ENCODE data around the gene IRGQ.

Gene IRGQ

DNA sequence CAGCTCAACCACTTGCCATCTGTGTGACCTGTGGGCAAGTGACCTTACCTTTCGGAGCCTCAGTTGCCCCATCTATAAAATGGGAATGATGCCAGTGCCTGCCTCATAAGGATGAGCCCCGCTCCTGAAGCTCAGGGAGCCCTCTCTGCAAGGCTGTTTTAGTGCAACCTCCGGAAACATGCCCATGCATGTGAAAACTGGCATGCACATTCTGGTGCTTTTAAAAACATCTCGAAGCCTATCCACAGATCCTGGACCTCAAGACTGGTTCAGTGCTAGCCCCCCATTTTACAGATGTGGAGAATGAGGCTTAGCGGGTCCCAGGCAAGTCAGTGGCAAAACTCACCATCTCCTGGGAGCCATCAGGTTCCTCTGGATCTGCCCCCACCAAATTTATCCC, 38.1 kb upstream of the IRGQ start:
- TF ChIP-seq, protein P1, sequence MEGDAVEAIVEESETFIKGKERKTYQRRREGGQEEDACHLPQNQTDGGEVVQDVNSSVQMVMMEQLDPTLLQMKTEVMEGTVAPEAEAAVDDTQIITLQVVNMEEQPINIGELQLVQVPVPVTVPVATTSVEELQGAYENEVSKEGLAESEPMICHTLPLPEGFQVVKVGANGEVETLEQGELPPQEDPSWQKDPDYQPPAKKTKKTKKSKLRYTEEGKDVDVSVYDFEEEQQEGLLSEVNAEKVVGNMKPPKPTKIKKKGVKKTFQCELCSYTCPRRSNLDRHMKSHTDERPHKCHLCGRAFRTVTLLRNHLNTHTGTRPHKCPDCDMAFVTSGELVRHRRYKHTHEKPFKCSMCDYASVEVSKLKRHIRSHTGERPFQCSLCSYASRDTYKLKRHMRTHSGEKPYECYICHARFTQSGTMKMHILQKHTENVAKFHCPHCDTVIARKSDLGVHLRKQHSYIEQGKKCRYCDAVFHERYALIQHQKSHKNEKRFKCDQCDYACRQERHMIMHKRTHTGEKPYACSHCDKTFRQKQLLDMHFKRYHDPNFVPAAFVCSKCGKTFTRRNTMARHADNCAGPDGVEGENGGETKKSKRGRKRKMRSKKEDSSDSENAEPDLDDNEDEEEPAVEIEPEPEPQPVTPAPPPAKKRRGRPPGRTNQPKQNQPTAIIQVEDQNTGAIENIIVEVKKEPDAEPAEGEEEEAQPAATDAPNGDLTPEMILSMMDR (conservative IDR thresholded peaks at IDR 0.05; ENCODE audit: low read length): no peak
- no peak overlapping the region for H3K4me3 ChIP-seq (ENCODE audit: low read length)
- DNase-seq (ENCODE audit: low read depth): no peak

DNA sequence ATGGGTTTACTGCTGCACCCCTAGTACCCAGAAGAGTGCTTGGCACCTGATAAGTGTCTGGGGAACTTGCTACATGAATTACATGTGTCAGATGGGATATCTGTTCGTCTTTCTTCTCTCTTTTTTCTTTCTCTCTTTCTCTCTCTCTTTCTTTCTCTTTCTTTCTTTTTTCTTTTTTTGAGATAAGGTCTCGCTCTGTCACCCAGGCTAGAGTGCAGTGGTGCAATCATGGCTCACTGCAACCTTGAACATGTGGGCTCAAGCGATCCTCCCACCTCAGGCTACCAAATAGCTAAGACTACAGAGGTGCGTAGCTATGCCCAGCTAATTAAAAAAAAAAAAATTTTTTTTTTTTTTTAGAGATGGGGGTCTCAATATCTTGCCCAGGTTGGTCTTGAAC, 37.6 kb upstream of the IRGQ start:
- DNase-seq (ENCODE audit: low read depth): no peak
- TF ChIP-seq, protein P1 (conservative IDR thresholded peaks at IDR 0.05; ENCODE audit: low read length): no peak
- no peak overlapping the region for H3K4me3 ChIP-seq (ENCODE audit: low read length)

DNA sequence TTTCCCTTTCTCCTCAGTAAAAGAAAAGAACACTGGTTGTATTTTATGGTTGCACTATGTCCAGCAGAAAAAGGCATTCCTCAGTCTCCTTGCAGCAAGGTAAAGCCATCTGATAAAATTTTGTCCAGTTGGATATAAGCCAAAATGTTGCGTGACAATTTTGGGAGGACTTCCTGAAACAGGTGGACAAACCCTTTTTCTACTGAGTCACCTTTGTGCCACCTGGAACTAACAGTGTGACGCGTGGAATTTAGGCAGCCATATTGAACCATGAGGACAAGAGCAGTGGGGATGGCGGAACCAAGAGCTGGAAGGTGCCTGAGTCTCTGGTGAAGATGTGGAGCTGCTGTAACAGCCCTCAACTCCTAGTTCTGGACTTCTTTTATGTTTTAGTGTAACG, 35.6 kb upstream of the IRGQ start:
- H3K4me3 ChIP-seq (ENCODE audit: low read length): no peak overlapping the region
- no peak for DNase-seq (ENCODE audit: low read depth)
- TF ChIP-seq, protein P1 (conservative IDR thresholded peaks at IDR 0.05; ENCODE audit: low read length): no peak

- no peak for DNase-seq (ENCODE audit: low read depth)
- H3K4me3 ChIP-seq (ENCODE audit: low read length): no peak overlapping the region
- TF ChIP-seq, protein P1 (conservative IDR thresholded peaks at IDR 0.05; ENCODE audit: low read length): no peak
Measured at GRCh38 chr19:43628646-43629326, 32.9 kb upstream of the IRGQ start.

DNA sequence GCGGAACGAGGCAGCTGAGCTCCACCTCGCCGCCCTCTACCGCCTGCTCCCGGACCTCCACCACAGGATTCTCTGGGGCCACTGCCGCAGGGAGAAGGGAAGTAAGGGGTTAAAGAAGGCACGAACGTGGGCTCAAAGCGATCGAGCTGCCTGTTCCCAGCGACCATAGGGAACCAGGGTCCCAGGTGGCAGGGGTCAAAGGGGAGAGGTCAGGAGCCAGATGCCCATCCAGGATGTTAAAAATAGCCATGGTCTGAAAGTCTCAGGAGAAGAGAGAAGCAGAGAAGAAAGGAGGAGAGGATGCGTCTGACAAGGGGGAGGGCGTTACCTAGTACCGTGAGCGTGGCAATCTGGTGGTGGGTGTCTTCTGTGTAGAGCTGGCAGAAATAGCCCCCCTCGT, 30.9 kb upstream of the IRGQ start:
- no peak overlapping the region for H3K4me3 ChIP-seq (ENCODE audit: low read length)
- DNase-seq (ENCODE audit: low read depth): no peak
- TF ChIP-seq, protein P1 (conservative IDR thresholded peaks at IDR 0.05; ENCODE audit: low read length): no peak

- no peak overlapping the region for H3K4me3 ChIP-seq (ENCODE audit: low read length)
- TF ChIP-seq, protein P1 (conservative IDR thresholded peaks at IDR 0.05; ENCODE audit: low read length): no peak
- no peak for DNase-seq (ENCODE audit: low read depth)
Measured at GRCh38 chr19:43625918-43626579, 30.1 kb upstream of the IRGQ start.

- TF ChIP-seq, protein P1 (conservative IDR thresholded peaks at IDR 0.05; ENCODE audit: low read length): no peak
- no peak for DNase-seq (ENCODE audit: low read depth)
- no peak overlapping the region for H3K4me3 ChIP-seq (ENCODE audit: low read length)
Measured at GRCh38 chr19:43624933-43625332, 29.0 kb upstream of the IRGQ start.

Measured in AG10803 (cell line).